Endothelial cell (in vitro differentiated cells): Measurements from ENCODE around the gene ZSCAN2. TPM values are rescaled to one million over a fixed set of nuclear protein-coding genes. Genes with fewer than 3 reads are reported as not detected.

ENCODE experiments used
- DNase-seq: peaks from one replicate; pipeline ENCODE4 v3.0.0; 2021; ENCODE audit warnings: low spot score
- H3K27ac Mint-ChIP-seq: one replicate; pipeline ENCODE4 v1.8.0; 2021; ENCODE audit warnings: mixed read lengths, inconsistent platforms; ENCODE audit not compliant: unreplicated experiment
- H3K27me3 Mint-ChIP-seq: one replicate; pipeline ENCODE4 v1.8.0; 2021; ENCODE audit warnings: mild to moderate bottlenecking, moderate library complexity, mixed read lengths, inconsistent platforms; ENCODE audit not compliant: unreplicated experiment
- H3K36me3 Mint-ChIP-seq: one replicate; pipeline ENCODE4 v1.8.0; 2021; ENCODE audit warnings: mild to moderate bottlenecking, low read depth, mixed read lengths, inconsistent platforms; ENCODE audit not compliant: unreplicated experiment
- H3K4me1 Mint-ChIP-seq: one replicate; pipeline ENCODE4 v1.8.0; 2021; ENCODE audit warnings: mild to moderate bottlenecking, mixed read lengths, inconsistent platforms; ENCODE audit not compliant: unreplicated experiment
- H3K4me3 Mint-ChIP-seq: one replicate; pipeline ENCODE4 v1.8.0; 2021; ENCODE audit warnings: mild to moderate bottlenecking, mixed read lengths, inconsistent platforms; ENCODE audit not compliant: unreplicated experiment
- H3K9me3 Mint-ChIP-seq: one replicate; pipeline ENCODE4 v1.8.0; 2021; ENCODE audit warnings: mixed read lengths, inconsistent platforms; ENCODE audit not compliant: unreplicated experiment
- CTCF ChIP-seq: fragments of 200-600 bp; sonication (generic); IDR thresholded peaks from one replicate; pipeline ENCODE4 v1.5.0; 2021; ENCODE audit warnings: antibody characterized with exemption; ENCODE audit not compliant: unreplicated experiment
- total RNA-seq: library from RNA; stranded (reverse); fragmentation: NEBNext Ultra II Directional; extraction: Animal tissue kit (Norgen Biotek cat#: 25700); gene quantifications from one replicate; pipeline ENCODE4 v1.2.1, GENCODE V29; 2021; ENCODE audit not compliant: unreplicated experiment

Gene ZSCAN2
- total RNA-seq, 1 donor from 2014 or later, result 22.0 TPM

- no peak for TF ChIP-seq CTCF
- no peaks in the 10 kb centered on the region for H3K9me3 Mint-ChIP-seq
- H3K4me1 Mint-ChIP-seq, result peaks cover 3% of the 10 kb centered on the region
- peaks cover 38% of the 10 kb centered on the region for H3K36me3 Mint-ChIP-seq
- no peak overlapping the region for H3K4me3 Mint-ChIP-seq
- no peak overlapping the region for H3K27ac Mint-ChIP-seq
- DNase-seq, result no peak
- peaks cover 2% of the 10 kb centered on the region for H3K27me3 Mint-ChIP-seq
Measured at GRCh38 chr15:84643838-84644237, 43.0 kb downstream of the ZSCAN2 start.

- DNase-seq, result no peak
- Mint-ChIP-seq H3K36me3 (peaks cover 37% of the 10 kb centered on the region), H3K4me1 (peaks cover 3% of the 10 kb centered on the region), H3K4me3 (no peak overlapping the region), H3K27me3 (peaks cover 5% of the 10 kb centered on the region), H3K9me3 (no peaks in the 10 kb centered on the region), H3K27ac (peak overlapping the region; percentile 22)
- no peak for TF ChIP-seq CTCF
Measured at GRCh38 chr15:84645496-84645895, 44.7 kb downstream of the ZSCAN2 start.

GRCh38 chr15:84645997-84646396, 45.2 kb downstream of the ZSCAN2 start:
- H3K27ac Mint-ChIP-seq, result no peak overlapping the region
- peaks cover 3% of the 10 kb centered on the region for H3K4me1 Mint-ChIP-seq
- peaks cover 5% of the 10 kb centered on the region for H3K27me3 Mint-ChIP-seq
- peak overlapping the region; percentile 25 for H3K4me3 Mint-ChIP-seq
- H3K36me3 Mint-ChIP-seq, result peaks cover 37% of the 10 kb centered on the region
- DNase-seq, result no peak
- no peaks in the 10 kb centered on the region for H3K9me3 Mint-ChIP-seq
- TF ChIP-seq CTCF, result no peak

- peaks cover 5% of the 10 kb centered on the region for H3K27me3 Mint-ChIP-seq
- peak overlapping the region; percentile 62 for H3K4me3 Mint-ChIP-seq
- no peak for TF ChIP-seq CTCF
- no peak for DNase-seq
- H3K4me1 Mint-ChIP-seq, result peaks cover 12% of the 10 kb centered on the region
- no peaks in the 10 kb centered on the region for H3K9me3 Mint-ChIP-seq
- no peak overlapping the region for H3K27ac Mint-ChIP-seq
- peaks cover 47% of the 10 kb centered on the region for H3K36me3 Mint-ChIP-seq
Measured at GRCh38 chr15:84647726-84648125, 46.9 kb downstream of the ZSCAN2 start.

- no peak for TF ChIP-seq CTCF
- Mint-ChIP-seq H3K27ac (peak overlapping the region; percentile 34), H3K4me3 (peak overlapping the region; percentile 62), H3K27me3 (peaks cover 5% of the 10 kb centered on the region), H3K9me3 (no peaks in the 10 kb centered on the region), H3K36me3 (peaks cover 42% of the 10 kb centered on the region), H3K4me1 (peaks cover 13% of the 10 kb centered on the region)
- no peak for DNase-seq
Measured at GRCh38 chr15:84648539-84648938, 47.7 kb downstream of the ZSCAN2 start.
